ENCODE results near the gene GON7.

Gene GON7, protein sequence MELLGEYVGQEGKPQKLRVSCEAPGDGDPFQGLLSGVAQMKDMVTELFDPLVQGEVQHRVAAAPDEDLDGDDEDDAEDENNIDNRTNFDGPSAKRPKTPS

DNA sequence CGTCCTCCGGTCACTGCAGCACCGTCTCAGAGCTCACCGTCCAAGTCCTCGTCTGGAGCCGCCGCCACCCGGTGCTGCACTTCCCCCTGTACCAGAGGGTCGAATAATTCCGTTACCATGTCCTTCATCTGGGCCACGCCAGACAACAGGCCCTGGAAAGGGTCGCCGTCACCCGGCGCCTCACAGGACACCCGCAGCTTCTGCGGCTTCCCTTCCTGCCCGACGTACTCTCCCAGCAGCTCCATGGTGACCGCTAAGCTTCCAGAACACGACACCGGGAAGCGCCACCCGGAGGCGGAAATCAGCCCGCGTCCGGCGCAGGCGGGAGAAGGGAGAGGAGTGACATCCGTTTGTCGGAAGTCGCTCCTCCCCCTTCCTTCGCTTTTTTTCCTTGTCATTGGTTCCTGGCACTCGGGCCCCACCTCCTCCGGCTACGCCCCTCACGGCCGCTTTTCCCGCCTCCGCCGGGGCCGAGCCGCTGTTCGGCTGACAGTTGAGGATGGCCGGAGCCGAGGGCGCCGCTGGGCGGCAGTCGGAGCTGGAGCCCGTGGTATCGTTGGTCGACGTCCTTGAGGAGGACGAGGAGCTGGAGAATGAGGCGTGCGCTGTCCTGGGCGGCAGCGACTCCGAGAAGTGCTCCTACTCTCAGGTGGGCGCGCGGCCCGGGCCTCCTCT, at the start of gene GON7, which contains the start of gene UBR7:
TSS of gene GON7 (minus strand) at position 273 of the 675 bp plus-strand sequence. CDS start at position 245, 28 bp downstream.
TSS of gene UBR7 (plus strand) at position 464 of the 675 bp plus-strand sequence. CDS start at position 500, 36 bp downstream.
- peak; percentile 79 for TF ChIP-seq TAF1 (IDR thresholded peaks at IDR 0.05; ENCODE audit: low read depth)
- TF ChIP-seq, protein P1, sequence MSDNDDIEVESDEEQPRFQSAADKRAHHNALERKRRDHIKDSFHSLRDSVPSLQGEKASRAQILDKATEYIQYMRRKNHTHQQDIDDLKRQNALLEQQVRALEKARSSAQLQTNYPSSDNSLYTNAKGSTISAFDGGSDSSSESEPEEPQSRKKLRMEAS (IDR thresholded peaks at IDR 0.05): peak; percentile 80
- TF ChIP-seq FOXM1 (IDR thresholded peaks at IDR 0.05; ENCODE audit: borderline replicate concordance, low read depth): no peak
- TF ChIP-seq ZBTB7A (IDR thresholded peaks at IDR 0.05; ENCODE audit: low read depth): no peak
- TF ChIP-seq CREB1 (IDR thresholded peaks at IDR 0.05; ENCODE audit: low read depth): peak; percentile 70
- peak; percentile 12; the same call in 1 of the 2 replicates for TF ChIP-seq EGR1 (IDR thresholded peaks at IDR 0.05)
- TF ChIP-seq YY1 (IDR thresholded peaks at IDR 0.05; ENCODE audit: low read depth): 0 out of 2 replicates have a peak, but pooled peaks have one; percentile 11
- TF ChIP-seq, protein P2, sequence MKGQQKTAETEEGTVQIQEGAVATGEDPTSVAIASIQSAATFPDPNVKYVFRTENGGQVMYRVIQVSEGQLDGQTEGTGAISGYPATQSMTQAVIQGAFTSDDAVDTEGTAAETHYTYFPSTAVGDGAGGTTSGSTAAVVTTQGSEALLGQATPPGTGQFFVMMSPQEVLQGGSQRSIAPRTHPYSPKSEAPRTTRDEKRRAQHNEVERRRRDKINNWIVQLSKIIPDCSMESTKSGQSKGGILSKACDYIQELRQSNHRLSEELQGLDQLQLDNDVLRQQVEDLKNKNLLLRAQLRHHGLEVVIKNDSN (IDR thresholded peaks at IDR 0.05): no peak

DNA sequence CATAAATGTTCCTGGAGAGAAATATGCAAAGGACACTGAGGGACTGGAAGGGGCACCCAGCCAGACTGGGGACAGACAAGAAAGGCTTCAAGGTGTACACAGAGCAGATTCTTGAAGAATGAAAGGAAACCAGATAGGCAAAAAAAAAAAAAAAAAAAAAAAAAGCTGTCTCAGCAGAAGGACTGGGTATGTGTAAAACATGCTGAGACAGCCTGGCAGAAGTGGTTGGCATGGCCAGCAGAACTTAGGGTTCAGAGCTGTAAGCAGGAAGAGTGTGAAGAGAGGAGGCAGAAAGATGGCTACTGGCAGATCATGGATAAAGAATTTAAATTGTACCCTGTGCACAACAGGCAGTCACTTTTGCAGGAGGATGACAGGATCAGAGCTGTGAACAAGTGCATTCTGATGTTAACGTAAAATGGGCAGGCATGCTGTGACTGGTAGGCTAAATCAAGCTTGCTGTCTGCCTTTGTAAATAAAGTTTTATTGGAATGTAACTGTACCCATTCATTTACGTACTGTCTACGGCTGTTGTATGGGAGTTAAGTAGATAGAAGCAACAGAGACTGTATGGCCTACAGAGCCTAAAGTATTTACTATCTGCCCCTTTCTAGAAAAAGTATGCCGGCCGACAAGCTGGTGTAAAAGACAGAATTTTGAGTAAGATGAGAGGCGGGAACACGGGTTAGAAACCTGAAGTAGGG, 42.4 kb upstream of the GON7 start:
- no peak for TF ChIP-seq EP300 (IDR thresholded peaks at IDR 0.05; ENCODE audit: borderline replicate concordance)
- no peak for TF ChIP-seq TAF1 (IDR thresholded peaks at IDR 0.05; ENCODE audit: low read depth)
- TF ChIP-seq FOXM1 (IDR thresholded peaks at IDR 0.05; ENCODE audit: borderline replicate concordance, low read depth): no peak
- TF ChIP-seq TEAD4 (IDR thresholded peaks at IDR 0.05): no peak
- TF ChIP-seq CREB1 (IDR thresholded peaks at IDR 0.05; ENCODE audit: low read depth): no peak
- no peak for TF ChIP-seq TCF12 (IDR thresholded peaks at IDR 0.05; ENCODE audit: low read depth)
- TF ChIP-seq EGR1 (IDR thresholded peaks at IDR 0.05): no peak
- TF ChIP-seq, protein P2 (IDR thresholded peaks at IDR 0.05): no peak
- no peak for TF ChIP-seq RAD21 (IDR thresholded peaks at IDR 0.05; ENCODE audit: low read depth)
- TF ChIP-seq, protein P1 (IDR thresholded peaks at IDR 0.05): no peak
- no peak for TF ChIP-seq NFIC (IDR thresholded peaks at IDR 0.05)
- no peak for TF ChIP-seq CEBPB (IDR thresholded peaks at IDR 0.05)
- no peak for TF ChIP-seq YY1 (IDR thresholded peaks at IDR 0.05; ENCODE audit: low read depth)

DNA sequence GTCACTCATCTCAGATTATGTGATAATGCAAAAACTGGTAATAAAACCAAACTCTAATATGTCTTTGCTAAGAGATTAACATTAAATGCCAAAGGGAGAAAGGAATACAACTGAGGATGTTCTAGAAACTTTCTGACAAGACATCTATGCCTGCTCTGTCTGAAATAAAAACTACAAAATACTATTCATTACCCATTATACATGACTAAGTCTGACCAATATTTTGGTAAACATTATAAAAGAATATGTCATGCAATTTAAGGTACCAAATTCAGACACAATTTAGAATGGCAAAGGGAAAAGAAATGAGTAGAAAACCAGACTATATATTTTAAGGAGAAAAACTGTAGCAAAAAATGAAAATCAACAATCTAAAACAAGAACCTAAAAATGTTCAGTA, 39.7 kb upstream of the GON7 start:
- TF ChIP-seq CREB1 (IDR thresholded peaks at IDR 0.05; ENCODE audit: low read depth): no peak
- no peak for TF ChIP-seq YY1 (IDR thresholded peaks at IDR 0.05; ENCODE audit: low read depth)
- TF ChIP-seq RAD21 (IDR thresholded peaks at IDR 0.05; ENCODE audit: low read depth): no peak
- TF ChIP-seq TEAD4 (IDR thresholded peaks at IDR 0.05): no peak
- TF ChIP-seq, protein P1 (IDR thresholded peaks at IDR 0.05): no peak
- TF ChIP-seq, protein P3, sequence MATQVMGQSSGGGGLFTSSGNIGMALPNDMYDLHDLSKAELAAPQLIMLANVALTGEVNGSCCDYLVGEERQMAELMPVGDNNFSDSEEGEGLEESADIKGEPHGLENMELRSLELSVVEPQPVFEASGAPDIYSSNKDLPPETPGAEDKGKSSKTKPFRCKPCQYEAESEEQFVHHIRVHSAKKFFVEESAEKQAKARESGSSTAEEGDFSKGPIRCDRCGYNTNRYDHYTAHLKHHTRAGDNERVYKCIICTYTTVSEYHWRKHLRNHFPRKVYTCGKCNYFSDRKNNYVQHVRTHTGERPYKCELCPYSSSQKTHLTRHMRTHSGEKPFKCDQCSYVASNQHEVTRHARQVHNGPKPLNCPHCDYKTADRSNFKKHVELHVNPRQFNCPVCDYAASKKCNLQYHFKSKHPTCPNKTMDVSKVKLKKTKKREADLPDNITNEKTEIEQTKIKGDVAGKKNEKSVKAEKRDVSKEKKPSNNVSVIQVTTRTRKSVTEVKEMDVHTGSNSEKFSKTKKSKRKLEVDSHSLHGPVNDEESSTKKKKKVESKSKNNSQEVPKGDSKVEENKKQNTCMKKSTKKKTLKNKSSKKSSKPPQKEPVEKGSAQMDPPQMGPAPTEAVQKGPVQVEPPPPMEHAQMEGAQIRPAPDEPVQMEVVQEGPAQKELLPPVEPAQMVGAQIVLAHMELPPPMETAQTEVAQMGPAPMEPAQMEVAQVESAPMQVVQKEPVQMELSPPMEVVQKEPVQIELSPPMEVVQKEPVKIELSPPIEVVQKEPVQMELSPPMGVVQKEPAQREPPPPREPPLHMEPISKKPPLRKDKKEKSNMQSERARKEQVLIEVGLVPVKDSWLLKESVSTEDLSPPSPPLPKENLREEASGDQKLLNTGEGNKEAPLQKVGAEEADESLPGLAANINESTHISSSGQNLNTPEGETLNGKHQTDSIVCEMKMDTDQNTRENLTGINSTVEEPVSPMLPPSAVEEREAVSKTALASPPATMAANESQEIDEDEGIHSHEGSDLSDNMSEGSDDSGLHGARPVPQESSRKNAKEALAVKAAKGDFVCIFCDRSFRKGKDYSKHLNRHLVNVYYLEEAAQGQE (IDR thresholded peaks at IDR 0.05; ENCODE audit: low read depth): no peak
- TF ChIP-seq TCF12 (IDR thresholded peaks at IDR 0.05; ENCODE audit: low read depth): no peak
- no peak for TF ChIP-seq TAF1 (IDR thresholded peaks at IDR 0.05; ENCODE audit: low read depth)
- TF ChIP-seq FOXM1 (IDR thresholded peaks at IDR 0.05; ENCODE audit: borderline replicate concordance, low read depth): no peak
- TF ChIP-seq, protein P2 (IDR thresholded peaks at IDR 0.05): no peak
- TF ChIP-seq EGR1 (IDR thresholded peaks at IDR 0.05): no peak
- TF ChIP-seq ZBTB7A (IDR thresholded peaks at IDR 0.05; ENCODE audit: low read depth): no peak
- no peak for TF ChIP-seq EP300 (IDR thresholded peaks at IDR 0.05; ENCODE audit: borderline replicate concordance)
- TF ChIP-seq NFIC (IDR thresholded peaks at IDR 0.05): no peak
- TF ChIP-seq CEBPB (IDR thresholded peaks at IDR 0.05): no peak

DNA sequence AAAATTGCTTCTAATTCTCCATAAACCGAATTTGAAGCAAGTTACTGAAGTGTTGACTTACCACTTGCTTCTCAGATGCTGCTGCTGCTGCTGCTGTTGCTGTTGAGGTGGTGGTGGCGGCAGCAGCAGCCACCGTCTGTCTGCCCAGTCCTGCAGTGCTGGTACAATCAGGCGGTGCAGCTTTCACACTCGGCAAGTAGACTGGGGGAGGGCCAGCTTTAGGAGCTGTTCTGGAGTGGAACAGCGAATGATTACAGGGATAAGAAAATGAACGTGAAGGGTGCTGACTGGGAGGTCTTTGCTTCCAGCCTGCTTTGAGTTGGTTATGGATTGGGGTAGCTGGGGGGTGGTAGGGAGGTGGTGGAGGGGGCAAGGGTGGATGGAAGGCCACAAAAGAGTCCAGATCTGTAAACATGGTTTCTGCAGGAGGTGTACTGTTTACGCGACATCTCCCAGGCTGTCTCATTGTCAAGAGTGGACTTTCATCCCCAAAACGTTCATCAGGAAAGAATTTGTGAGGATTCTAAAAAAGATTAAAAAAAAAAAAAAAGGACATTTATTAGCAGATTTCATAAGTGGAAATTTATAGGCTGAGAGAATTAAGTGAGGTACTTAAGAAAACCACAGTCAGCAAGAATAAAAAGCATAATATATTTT, 39.0 kb upstream of the GON7 start:
- TF ChIP-seq, protein P1 (IDR thresholded peaks at IDR 0.05): no peak
- no peak for TF ChIP-seq CREB1 (IDR thresholded peaks at IDR 0.05; ENCODE audit: low read depth)
- TF ChIP-seq TEAD4 (IDR thresholded peaks at IDR 0.05): no peak
- no peak for TF ChIP-seq CEBPB (IDR thresholded peaks at IDR 0.05)
- no peak for TF ChIP-seq RAD21 (IDR thresholded peaks at IDR 0.05; ENCODE audit: low read depth)
- no peak for TF ChIP-seq TCF12 (IDR thresholded peaks at IDR 0.05; ENCODE audit: low read depth)
- no peak for TF ChIP-seq FOXM1 (IDR thresholded peaks at IDR 0.05; ENCODE audit: borderline replicate concordance, low read depth)
- no peak for TF ChIP-seq EP300 (IDR thresholded peaks at IDR 0.05; ENCODE audit: borderline replicate concordance)
- TF ChIP-seq, protein P2 (IDR thresholded peaks at IDR 0.05): no peak
- no peak for TF ChIP-seq YY1 (IDR thresholded peaks at IDR 0.05; ENCODE audit: low read depth)
- TF ChIP-seq, protein P3 (IDR thresholded peaks at IDR 0.05; ENCODE audit: low read depth): no peak
- no peak for TF ChIP-seq EGR1 (IDR thresholded peaks at IDR 0.05)

Measured in Ishikawa (cell line).